Skeletal muscle cell (primary cell): Measurements from ENCODE around the gene BAG5.

ENCODE experiments used
- DNase-seq: peaks from one replicate; pipeline ENCODE4 v3.0.0-alpha.2; 2010; ENCODE audit warnings: low read depth
- H3K4me3 ChIP-seq: 2 replicates; pipeline ENCODE4 v1.5.1; 2011; ENCODE audit warnings: low read depth, mild to moderate bottlenecking, control low read depth, low read length, moderate library complexity

BAG5 gene

DNA sequence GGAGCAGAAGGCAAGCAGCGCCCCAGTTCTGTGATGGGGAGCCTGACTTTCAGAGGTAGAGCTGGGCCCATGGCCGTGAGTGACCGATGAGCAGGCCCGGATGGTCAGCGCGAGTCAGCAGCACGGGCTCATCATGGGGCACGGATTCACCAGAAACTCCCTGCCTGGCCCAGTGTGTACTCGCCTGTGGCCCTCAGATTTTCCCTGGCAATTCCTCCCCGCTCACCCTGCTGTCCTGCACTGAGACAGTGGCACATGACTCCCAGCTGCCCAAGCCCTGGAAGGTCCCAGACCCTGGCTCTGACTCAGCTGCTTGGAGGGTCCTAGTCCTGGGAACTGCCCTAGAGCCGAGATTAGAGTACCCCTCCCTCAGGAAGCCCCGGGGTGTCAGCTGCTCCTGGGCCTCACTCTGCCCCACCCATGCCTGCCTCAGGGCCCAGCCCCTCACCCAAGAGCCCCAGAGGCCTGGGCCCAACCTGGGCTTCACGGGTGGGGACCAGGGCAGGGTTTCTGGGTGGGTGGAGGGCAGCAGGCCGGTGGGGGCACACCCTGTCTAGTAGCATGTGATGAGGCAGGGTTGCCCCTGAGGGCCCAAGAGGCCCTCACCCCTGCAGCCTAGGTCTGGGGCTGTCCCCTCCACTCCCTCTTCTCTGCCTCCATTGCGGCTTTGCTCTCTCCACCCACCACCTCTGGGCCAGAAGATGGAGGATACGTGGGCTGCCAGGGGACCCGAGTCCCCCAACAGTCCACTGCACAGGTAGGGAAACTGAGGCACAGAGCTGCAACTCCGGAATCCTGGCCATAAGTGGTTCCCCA, 25.1 kb downstream of the BAG5 start:
- H3K4me3 ChIP-seq = no peak overlapping the region
- no peak for DNase-seq

DNA sequence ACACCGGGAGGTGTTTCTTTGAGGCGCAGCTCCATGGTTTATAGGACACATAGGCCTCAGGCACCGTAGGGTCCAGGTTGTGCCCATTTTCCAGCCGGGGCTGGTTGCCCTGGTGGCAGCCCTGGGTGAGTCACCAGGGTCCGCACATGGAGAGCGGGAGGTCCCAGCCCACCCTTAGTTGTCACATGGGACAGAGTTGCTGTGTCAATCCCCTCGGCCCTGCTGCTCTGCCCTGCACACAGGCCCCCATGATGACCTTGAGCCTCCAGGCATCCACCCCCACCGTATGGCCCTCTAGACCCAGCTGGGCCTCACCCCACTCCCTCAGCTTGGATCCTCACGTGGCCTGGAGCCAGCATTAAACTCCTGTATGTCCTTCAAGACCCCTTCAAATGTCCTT, 25.8 kb downstream of the BAG5 start:
- no peak overlapping the region for H3K4me3 ChIP-seq
- DNase-seq = no peak

- H3K4me3 ChIP-seq = no peak overlapping the region
- no peak for DNase-seq
Observed at GRCh38 chr14:103535891-103536565, 26.4 kb downstream of the BAG5 start.

GRCh38 chr14:103535081-103535890, 27.2 kb downstream of the BAG5 start:
- H3K4me3 ChIP-seq = no peak overlapping the region
- no peak for DNase-seq

GRCh38 chr14:103534576-103535061, 27.8 kb downstream of the BAG5 start:
- no peak overlapping the region for H3K4me3 ChIP-seq
- DNase-seq = no peak

DNA sequence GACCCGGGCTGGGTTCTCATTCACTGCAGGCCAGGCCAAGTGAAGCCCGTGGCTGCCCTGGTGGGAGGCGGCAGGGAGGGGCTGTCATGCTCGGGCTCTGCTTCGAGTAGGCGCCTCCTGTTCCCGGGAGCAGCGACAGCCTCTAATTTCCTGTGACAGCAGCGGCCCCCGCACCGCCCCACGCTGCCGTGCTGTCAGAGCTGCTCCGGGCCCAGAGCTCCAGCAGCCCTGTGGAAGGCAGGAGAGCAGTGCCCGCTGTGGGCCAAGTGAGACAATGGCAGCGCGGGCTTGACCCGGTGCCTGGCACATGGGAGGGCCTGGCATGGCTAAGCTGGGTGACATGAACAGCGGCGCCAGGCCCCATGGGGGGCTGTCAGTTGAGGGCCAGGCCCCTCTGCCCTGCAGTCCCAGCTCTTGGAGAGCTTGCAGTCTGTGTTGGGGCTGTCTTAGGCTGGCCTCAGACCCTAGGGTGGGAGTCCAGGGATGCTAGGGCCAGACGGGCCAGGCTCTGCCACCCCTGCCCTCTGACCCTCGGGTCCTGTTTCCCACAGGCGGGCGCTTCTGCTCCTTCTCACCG, 28.4 kb downstream of the BAG5 start:
- DNase-seq = no peak
- no peak overlapping the region for H3K4me3 ChIP-seq

DNA sequence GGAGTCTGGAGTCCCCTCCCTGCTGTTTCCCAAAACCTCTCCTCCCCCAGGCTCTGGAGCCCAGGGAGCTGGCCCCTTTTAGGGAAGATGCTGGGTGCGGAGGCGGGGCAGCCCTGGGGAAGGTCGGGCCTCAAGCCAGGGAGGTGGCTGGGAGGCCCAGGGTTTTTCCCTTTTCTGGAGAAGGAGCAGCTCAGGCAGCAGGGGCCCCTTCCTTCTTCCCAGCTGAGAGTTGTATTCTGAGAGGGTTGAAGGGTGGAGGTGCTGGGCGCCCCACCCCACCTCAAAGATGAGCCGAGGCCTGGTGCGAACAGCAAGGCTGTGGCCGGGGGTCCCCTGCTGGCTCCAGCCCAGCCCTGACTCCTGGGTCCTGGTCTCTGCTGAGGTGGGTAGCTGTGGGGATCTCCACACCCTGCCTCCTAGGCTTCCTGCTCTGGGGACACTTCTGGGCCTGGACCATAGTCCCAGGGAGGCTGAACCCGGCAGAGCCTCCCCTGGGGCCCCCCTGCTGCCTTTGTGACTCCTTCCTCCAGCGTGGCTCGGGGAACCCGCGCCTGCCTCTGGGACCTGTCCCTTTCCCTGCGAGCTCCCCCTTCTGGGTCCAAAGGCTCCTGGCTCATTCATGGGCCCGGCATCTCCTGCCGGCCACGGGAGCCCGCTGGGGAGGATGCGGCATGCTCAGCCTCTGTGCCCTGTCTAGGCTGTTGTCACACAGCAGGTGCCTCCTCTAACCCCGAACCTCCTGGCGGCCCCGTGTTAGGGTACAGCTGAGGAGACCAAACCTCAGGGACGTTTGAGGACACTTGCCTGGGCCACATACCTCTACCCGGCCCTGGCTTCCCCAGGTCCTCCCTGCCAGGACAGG, 29.1 kb downstream of the BAG5 start:
- DNase-seq = no peak
- no peak overlapping the region for H3K4me3 ChIP-seq

- DNase-seq = no peak
- no peak overlapping the region for H3K4me3 ChIP-seq
Observed at GRCh38 chr14:103532216-103533136, 30.0 kb downstream of the BAG5 start.

DNA sequence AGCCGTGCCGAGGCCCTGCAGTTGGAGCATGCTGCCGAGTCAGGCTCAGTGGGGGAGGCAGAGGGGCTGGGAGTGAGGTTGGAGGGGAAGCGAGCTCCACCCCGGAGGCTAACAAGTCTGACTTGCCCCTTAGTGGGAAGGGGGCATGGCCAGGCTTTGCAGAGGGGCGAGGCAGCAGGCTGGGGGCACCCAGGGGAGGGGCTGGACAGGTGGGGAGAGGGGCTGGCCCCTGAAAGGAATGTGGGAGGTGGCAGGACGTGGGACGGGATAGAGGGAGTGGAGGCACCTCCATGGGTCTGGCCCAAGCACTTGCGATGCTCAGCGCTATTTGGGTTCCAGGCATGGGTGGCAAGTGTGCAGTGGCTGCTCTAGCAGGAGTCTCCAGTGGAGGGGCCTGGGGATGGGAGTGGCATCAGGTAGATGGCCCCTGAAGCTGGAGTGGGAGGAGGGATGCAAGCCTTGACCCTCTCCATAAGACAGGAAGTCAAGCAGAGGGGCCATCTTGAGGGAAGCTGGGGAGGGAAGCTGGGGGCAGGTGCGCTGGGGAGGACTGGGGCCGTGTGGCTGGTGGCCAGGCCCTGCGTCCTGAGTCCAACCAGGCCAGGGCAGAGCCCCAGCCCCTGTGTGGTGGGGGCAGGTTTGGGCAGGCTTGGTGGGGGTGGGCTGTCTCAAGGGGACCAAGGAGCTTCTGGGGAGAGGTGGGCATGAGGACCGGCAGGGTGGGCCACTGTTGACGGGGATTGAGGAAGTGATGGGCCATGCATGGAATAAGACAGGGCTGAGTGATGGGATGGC, 30.8 kb downstream of the BAG5 start:
- H3K4me3 ChIP-seq = no peak overlapping the region
- no peak for DNase-seq

GRCh38 chr14:103530831-103531230, 31.6 kb downstream of the BAG5 start:
- DNase-seq = no peak
- no peak overlapping the region for H3K4me3 ChIP-seq

- H3K4me3 ChIP-seq = peak overlapping the region; percentile 71
Observed at GRCh38 chr14:103530390-103530789, 32.1 kb downstream of the BAG5 start.

GRCh38 chr14:103529383-103530365, 32.8 kb downstream of the BAG5 start:
- H3K4me3 ChIP-seq = peak overlapping the region; percentile 71
- DNase-seq = no peak

More at GRCh38 chr14:103530390-103530789, 32.1 kb downstream of the BAG5 start:
- no peak for DNase-seq

DNA sequence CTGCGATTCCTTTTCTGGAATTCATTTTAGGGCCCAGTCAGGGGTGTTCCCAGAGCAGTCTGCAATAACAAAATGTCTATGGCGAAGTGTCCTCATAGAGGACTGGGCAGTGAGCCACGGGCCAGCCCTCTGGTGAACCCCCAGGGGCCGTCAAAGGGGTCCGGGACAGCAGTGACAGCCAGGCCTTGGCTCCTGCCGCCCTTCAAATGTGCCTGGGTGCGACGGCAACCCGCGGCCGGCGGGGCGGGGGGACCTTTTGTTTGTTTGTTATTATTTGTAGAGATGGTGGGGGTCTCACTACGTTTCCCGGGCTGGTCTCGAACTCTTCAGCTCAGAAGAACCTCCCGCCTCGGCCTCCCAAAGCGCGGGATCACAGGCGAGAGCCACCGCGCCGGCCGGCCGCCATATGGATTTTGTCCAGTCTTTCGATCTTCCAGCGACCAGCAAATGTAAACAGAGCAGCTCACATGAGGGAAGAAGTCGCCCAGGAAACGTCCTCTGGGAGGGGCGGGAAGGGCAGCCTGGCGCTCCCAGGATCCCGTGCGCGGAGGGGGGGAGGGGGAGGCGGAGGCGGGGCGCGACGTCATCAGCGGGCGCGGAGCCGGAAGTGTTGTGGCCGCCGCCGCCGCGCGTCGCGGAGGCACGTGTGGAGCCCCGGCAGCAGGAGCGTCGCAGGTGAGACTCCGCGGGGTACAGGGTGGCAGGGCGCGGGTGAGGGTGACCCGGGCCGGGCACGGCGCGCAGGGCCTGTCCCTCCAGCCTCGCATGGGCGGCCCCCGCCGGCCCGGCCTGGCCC, 33.7 kb downstream of the BAG5 start, which contains the start of gene TRMT61A:
Gene TRMT61A, plus strand, starts transcription at position 610 of the 796 bp plus-strand sequence. CDS start 783 bp downstream, outside the sequence.
- DNase-seq = peak; percentile 66
- peak within 1 kb of the TSS; percentile 71 for H3K4me3 ChIP-seq

DNA sequence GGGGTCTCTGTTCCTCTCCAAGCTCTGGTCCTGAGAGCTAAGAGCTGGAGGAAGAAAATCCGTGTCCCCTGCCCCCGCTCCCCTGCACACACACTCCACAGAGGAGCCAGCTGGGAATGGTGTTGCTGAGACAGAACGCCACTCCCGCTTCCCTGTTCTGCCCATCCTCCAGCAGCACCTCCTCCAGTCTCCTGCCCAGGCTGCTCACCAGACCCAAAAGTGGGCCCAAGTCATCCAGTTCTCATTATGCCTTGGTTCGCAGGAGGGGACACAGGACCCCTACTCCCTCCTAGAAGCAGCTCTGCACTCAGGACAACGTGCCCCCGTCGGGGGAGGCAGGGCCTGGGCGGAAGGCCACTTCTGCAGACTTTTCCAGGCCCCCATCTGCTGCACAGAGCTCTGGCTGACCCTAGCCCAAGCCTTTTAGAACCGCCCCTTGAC, 34.3 kb downstream of the BAG5 start:
- DNase-seq = no peak
- H3K4me3 ChIP-seq = peak overlapping the region; percentile 71
